DND-41 (cell line): ENCODE measurements around the gene RIN3.

Experiments
- CTCF ChIP-seq: IDR thresholded peaks from 2 replicates; pipeline ENCODE4 v1.5.1; 2012; ENCODE audit warnings: borderline replicate concordance, low read length, moderate library complexity, mild to moderate bottlenecking; ENCODE audit not compliant: poor library complexity, severe bottlenecking; ENCODE audit errors: extremely low read depth
- EZH2 ChIP-seq: IDR thresholded peaks from 3 replicates; pipeline ENCODE4 v1.6.1; 2012; ENCODE audit warnings: borderline replicate concordance, low read depth, mild to moderate bottlenecking, moderate library complexity, low read length, inconsistent platforms; ENCODE audit not compliant: severe bottlenecking

- TF ChIP-seq CTCF: no peak
- no peak for TF ChIP-seq EZH2
Observed at GRCh38 chr14:92573761-92574498, 60.3 kb downstream of the RIN3 start.
